ENCODE data around the gene GRB2. TPM values are rescaled to one million over a fixed set of nuclear protein-coding genes. Genes with fewer than 3 reads are reported as not detected.

GRB2 gene
- total and polyA plus RNA-seq, 10 of the 15 experiments (the other 5 are each of a cell fraction or from before 2014, with no cell fraction given) = 113 to 268 (median 158) TPM

DNA sequence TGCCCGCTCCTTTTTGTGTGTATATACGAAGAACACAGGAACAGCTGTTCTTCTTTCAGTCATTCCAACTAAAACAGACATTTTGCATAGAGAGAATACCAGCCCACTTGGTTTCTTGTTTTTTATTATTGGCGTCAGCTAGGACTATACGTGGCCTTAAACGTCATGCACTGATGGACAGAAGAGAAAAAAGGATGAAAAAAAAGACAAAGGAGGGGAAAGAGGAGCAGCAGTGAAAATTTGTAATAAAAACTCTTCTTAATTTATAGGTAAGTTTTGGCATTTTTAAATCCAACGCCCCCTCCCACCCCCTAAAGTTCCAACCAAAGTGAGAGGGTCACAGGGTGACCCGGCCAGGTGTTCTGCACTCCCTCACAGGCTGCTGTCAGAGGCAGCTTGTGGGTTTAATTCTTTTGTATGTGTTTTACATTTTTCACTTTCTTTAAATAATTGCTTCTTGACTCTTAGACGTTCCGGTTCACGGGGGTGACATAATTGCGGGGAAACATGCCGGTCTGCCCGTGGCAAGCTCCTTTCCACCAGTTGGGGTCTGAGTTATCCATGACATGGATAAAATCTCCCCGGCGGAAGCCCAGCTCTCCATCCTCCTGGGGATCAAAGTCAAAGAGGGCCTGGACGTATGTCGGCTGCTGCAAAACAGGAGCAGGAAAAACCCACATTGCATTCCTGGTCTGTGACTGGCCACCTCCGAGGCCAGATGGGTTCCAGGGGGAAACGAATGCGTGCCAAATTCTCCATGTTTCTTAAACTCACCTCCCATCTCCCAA, 85.4 kb downstream of the GRB2 start (continued):
- TF ChIP-seq CBX5 (IDR thresholded peaks at IDR 0.05; ENCODE audit: low read depth) = no peak
- no peak for TF ChIP-seq SREBF2 (IDR thresholded peaks at IDR 0.05; ENCODE audit: low read length)
- TF ChIP-seq, protein P1, sequence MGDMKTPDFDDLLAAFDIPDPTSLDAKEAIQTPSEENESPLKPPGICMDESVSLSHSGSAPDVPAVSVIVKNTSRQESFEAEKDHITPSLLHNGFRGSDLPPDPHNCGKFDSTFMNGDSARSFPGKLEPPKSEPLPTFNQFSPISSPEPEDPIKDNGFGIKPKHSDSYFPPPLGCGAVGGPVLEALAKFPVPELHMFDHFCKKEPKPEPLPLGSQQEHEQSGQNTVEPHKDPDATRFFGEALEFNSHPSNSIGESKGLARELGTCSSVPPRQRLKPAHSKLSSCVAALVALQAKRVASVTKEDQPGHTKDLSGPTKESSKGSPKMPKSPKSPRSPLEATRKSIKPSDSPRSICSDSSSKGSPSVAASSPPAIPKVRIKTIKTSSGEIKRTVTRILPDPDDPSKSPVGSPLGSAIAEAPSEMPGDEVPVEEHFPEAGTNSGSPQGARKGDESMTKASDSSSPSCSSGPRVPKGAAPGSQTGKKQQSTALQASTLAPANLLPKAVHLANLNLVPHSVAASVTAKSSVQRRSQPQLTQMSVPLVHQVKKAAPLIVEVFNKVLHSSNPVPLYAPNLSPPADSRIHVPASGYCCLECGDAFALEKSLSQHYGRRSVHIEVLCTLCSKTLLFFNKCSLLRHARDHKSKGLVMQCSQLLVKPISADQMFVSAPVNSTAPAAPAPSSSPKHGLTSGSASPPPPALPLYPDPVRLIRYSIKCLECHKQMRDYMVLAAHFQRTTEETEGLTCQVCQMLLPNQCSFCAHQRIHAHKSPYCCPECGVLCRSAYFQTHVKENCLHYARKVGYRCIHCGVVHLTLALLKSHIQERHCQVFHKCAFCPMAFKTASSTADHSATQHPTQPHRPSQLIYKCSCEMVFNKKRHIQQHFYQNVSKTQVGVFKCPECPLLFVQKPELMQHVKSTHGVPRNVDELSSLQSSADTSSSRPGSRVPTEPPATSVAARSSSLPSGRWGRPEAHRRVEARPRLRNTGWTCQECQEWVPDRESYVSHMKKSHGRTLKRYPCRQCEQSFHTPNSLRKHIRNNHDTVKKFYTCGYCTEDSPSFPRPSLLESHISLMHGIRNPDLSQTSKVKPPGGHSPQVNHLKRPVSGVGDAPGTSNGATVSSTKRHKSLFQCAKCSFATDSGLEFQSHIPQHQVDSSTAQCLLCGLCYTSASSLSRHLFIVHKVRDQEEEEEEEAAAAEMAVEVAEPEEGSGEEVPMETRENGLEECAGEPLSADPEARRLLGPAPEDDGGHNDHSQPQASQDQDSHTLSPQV (IDR thresholded peaks at IDR 0.05) = no peak
- TF ChIP-seq FOXM1 (IDR thresholded peaks at IDR 0.05; ENCODE audit: low read depth, low read length) = peak; percentile 90; the same call in 1 of the 2 replicates
- no peak for TF ChIP-seq SRF (IDR thresholded peaks at IDR 0.05; ENCODE audit: low read depth in 2 of 2, low read length in 2 of 2)
- TF ChIP-seq HSF1 (IDR thresholded peaks at IDR 0.05; ENCODE audit: low read depth, low read length) = no peak
- 0 out of 2 replicates have a peak, but pooled peaks have one; percentile 14 for TF ChIP-seq NFYB (IDR thresholded peaks at IDR 0.05; ENCODE audit: insufficient read depth, low read depth, low read length)
- TF ChIP-seq CHD4 (IDR thresholded peaks at IDR 0.05) = no peak
- no peak for TF ChIP-seq SIX5 (IDR thresholded peaks at IDR 0.05; ENCODE audit: low read depth, low read length, severe bottlenecking)
- peak; percentile 63 for TF ChIP-seq NR2C1 (IDR thresholded peaks at IDR 0.05)
- TF ChIP-seq JUNB (IDR thresholded peaks at IDR 0.05) = peak; percentile 20; the same call in 1 of the 2 replicates
- TF ChIP-seq MXI1 (IDR thresholded peaks at IDR 0.05; ENCODE audit: low read depth, low read length) = peak; percentile 69; the same call in 1 of the 2 replicates
- TF ChIP-seq NR2C2 (IDR thresholded peaks at IDR 0.05; ENCODE audit: borderline replicate concordance, control insufficient read depth, insufficient read length, low read depth) = no peak
- peak; percentile 67 to 80 for TF ChIP-seq IKZF2 (IDR thresholded peaks at IDR 0.05)
- TF ChIP-seq ZZZ3 (IDR thresholded peaks at IDR 0.05; ENCODE audit: control insufficient read depth, insufficient read length, low read depth) = no peak
- no peak for TF ChIP-seq ZNF384 (IDR thresholded peaks at IDR 0.05; ENCODE audit: borderline replicate concordance, low read depth, low read length)
- TF ChIP-seq POLR2A (IDR thresholded peaks at IDR 0.05; ENCODE audit: low read depth, low read length) = no peak; the same call in 1 of the 2 replicates
- no peak for TF ChIP-seq RCOR1 (conservative IDR thresholded peaks at IDR 0.05; ENCODE audit: low read depth, low read length)
- peak; percentile 23 to 52; a peak in 2 of 4 replicates for TF ChIP-seq BHLHE40 (IDR thresholded peaks at IDR 0.05; ENCODE audit: borderline replicate concordance in 1 of 2, low read depth in 2 of 2, low read length in 1 of 2)
- no peak for TF ChIP-seq MAX (IDR thresholded peaks at IDR 0.05; ENCODE audit: low read depth, low read length)

All from GM12878 (cell line).